BLaER1 treated with 17β-estradiol and CSF1 and Interleukin-3, amounts not matched to agents 10 nM and 100 nM (cell line): ENCODE measurements around the gene SLC45A2.

Experiments used
- H3K27ac ChIP-seq, 11 experiments: shearing (Covaris generic); formaldehyde crosslinking; 2 replicates each; pipeline ENCODE4 v1.8.1; 2022
- H3K27me3 ChIP-seq, 11 experiments: shearing (Covaris generic); formaldehyde crosslinking; 2 replicates each; pipeline ENCODE4 v1.8.1; 2022
- H3K36me3 ChIP-seq, 11 experiments: shearing (Covaris generic); formaldehyde crosslinking; 2 replicates each; pipeline ENCODE4 v1.8.1; 2022
- H3K4me1 ChIP-seq, 10 experiments: shearing (Covaris generic); formaldehyde crosslinking; 2 replicates each; pipeline ENCODE4 v1.8.1; 2022
- H3K4me2 ChIP-seq, 11 experiments: shearing (Covaris generic); formaldehyde crosslinking; 2 replicates each; pipeline ENCODE4 v1.8.1; 2022
- H3K4me3 ChIP-seq, 10 experiments: shearing (Covaris generic); formaldehyde crosslinking; 2 replicates each; pipeline ENCODE4 v1.8.1; 2022
- H3K9ac ChIP-seq, 11 experiments: shearing (Covaris generic); formaldehyde crosslinking; 2 replicates each; pipeline ENCODE4 v1.8.1; 2022
- H3K9me3 ChIP-seq, 11 experiments: shearing (Covaris generic); formaldehyde crosslinking; replicated peaks in 1 of 11; 2 replicates each; pipeline ENCODE4 v1.8.1; 2022
- H4K20me1 ChIP-seq, 11 experiments: shearing (Covaris generic); formaldehyde crosslinking; 2 replicates each; pipeline ENCODE4 v1.8.1; 2022
- Cebpa-rat ChIP-seq, 11 experiments: shearing (Covaris generic); IDR thresholded peaks; 2 replicates each; pipeline ENCODE4 v1.8.1; 2022

The SLC45A2 gene

DNA sequence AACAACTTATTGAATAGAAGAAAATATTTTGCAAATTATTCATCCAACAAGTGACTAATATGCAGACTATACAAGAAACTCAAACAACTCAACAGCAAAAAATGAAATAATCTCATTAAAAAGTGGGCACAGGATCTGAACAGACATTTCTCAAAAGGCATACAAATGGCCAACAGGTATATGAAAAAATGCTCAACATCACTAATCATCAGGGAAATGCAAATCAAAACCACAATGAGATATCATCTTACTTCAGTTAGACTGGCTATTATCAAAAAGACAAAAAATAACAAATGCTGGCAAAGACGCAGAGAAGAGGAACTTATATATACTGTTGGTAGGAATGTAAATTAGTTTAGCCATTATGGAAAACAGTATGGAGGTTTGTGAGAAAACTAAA lies 25.1 kb upstream of the SLC45A2 start:
- H3K27ac ChIP-seq = peak overlapping the region in 1 of 11 experiments; percentile 78; a peak in 3 of 22 replicates
- H4K20me1 ChIP-seq = no peaks in the 10 kb centered on the region
- H3K4me3 ChIP-seq = peak overlapping the region in 1 of 10 experiments; percentile 70; a peak in 1 of 20 replicates
- H3K36me3 ChIP-seq = peaks cover 0 to 11% (median 4%) of the 10 kb centered on the region in 11 experiments; a peak in 6 of 22 replicates
- no peaks in the 10 kb centered on the region for H3K27me3 ChIP-seq
- no peaks in the 10 kb centered on the region for H3K9me3 ChIP-seq
- H3K4me1 ChIP-seq = peaks cover 15 to 32% (median 24%) of the 10 kb centered on the region in 10 experiments
- no peak overlapping the region; a peak in 1 of 22 replicates for H3K9ac ChIP-seq
- no peak for TF ChIP-seq Cebpa-rat (IDR thresholded peaks at IDR 0.05)
- peak overlapping the region in 10 of 11 experiments; percentile 67 to 92 (median 84); a peak in 15 of 22 replicates for H3K4me2 ChIP-seq

DNA sequence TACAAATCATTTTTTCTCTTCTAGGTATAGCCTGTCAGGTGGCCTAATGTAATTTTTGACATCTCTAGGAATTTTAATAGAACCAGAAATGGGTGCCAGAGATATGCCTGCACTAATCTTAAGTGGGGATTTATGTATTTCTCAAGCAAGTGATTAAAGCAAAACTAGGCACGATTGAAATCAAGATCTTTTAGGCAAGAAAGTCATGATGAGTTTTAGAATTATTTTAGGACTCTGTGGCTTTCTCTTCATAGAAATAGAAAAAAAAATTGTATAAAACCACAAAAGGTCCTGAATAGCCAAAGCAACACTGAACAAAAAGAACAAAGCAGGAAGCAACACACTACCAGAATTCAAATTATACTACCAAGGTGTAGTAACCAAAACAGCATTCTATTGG lies 24.3 kb upstream of the SLC45A2 start:
- Histone ChIP-seq H3K36me3 (peaks cover 2 to 19% (median 11%) of the 10 kb centered on the region in 11 experiments; a peak in 19 of 22 replicates), H3K4me3 (peak overlapping the region; percentile 63 to 82 (median 71))
- TF ChIP-seq Cebpa-rat (IDR thresholded peaks at IDR 0.05) = no peak

DNA sequence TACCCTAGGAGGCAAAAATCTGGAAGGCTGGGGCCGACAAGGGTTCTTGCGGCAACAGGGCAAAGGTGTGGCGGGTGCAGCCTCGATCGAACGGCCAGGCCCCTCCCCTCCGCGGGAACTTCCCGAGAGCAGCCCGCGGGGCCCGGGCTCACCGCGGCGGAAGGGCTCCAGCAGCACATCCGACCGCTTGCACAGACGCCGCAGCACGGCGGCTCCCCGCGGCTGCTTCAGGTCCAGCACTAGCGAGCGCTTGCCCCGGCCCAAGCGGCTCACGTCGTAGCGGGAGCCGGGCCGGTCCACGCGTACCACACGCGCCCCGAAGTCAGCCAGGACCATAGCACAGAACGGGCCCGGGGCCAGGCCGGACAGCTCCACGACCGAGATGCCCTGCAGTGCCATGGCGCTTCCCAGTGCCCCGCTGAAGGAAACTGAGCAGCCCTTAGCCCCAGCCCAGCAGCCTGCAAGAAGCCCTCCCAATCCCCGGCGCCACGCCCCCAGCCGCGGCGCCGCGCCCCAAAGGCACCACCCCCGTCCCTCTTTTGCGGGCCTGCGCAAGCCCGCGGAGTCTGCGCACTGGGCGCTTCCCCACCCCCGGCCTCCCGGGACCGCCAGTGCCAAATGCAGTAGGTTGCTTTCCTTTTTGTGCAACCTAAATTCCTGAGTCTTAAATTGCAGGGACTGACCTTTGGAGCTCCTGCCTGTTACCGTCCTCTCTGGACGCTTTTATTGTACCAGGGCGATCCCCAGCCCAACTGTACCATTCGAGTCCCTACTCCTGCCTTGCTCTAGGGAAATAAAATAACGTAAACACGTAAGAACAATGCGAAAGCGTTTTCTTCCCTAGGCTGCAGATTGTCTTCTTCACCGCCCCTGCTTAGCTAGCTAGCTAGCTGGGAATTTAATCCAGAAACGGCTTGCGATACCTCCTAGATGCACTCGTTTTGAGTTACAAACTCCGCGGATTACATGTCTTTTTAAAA lies 23.4 kb upstream of the SLC45A2 start, which contains the start of gene AMACR:
TSS of gene AMACR (minus strand) at position 430 of the 980 bp plus-strand sequence. CDS start at position 399, 31 bp downstream.
- peak within 1 kb of the TSS; percentile 81 to 96 (median 92) for H3K4me2 ChIP-seq
- H3K9ac ChIP-seq = peak within 1 kb of the TSS; percentile 74 to 90 (median 87)
- peaks cover 11 to 28% (median 19%) of the 10 kb centered on the region in 11 experiments for H3K36me3 ChIP-seq
- TF ChIP-seq Cebpa-rat (IDR thresholded peaks at IDR 0.05) = 0 out of 22 replicates have a peak, but pooled peaks of 2 of the 11 experiments have one; percentile 38 to 39
- H4K20me1 ChIP-seq = no peaks in the 10 kb centered on the region
- H3K27me3 ChIP-seq = no peaks in the 10 kb centered on the region
- H3K4me3 ChIP-seq = peak within 1 kb of the TSS; percentile 63 to 82 (median 71)
- H3K9me3 ChIP-seq = no peaks in the 10 kb centered on the region
- peaks cover 15 to 32% (median 24%) of the 10 kb centered on the region in 10 experiments for H3K4me1 ChIP-seq
- H3K27ac ChIP-seq = peak within 1 kb of the TSS; percentile 78 to 93 (median 85)

More for the DNA sequence above, 24.3 kb upstream of the SLC45A2 start:
- Histone ChIP-seq H3K9ac (peak overlapping the region; percentile 74 to 90 (median 87)), H3K27me3 (no peaks in the 10 kb centered on the region), H3K9me3 (no peaks in the 10 kb centered on the region), H3K27ac (peak overlapping the region; percentile 78 to 93 (median 85)), H3K4me2 (peak overlapping the region; percentile 65 to 92 (median 84)), H4K20me1 (no peaks in the 10 kb centered on the region), H3K4me1 (peaks cover 15 to 32% (median 24%) of the 10 kb centered on the region in 10 experiments)

DNA sequence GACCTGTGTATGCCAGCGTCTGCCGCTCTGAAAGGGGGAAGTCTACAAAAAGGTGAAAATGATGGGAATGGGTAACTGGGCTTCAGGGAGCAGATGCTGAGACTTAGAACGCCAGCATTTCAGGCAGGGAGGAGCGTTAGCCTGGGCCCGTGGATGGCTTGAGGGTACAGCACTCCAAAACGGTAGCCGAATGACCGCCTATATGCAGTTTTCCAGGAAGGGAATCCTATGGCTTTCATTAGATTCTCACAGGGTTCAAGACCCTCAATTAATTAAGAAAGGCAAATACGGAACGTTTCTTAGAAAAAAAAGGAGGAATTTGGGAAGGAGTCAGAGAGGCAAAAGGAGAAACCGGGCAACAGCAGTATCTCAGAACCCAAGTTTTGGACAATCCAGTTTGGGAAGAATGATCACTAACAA lies 22.7 kb upstream of the SLC45A2 start:
- Histone ChIP-seq H3K9ac (peak overlapping the region; percentile 74 to 90 (median 87)), H3K27ac (peak overlapping the region; percentile 30 to 93 (median 85)), H3K9me3 (no peaks in the 10 kb centered on the region), H3K4me1 (peaks cover 15 to 32% (median 24%) of the 10 kb centered on the region in 10 experiments), H3K4me3 (peak overlapping the region; percentile 63 to 82 (median 71)), H3K27me3 (no peaks in the 10 kb centered on the region), H4K20me1 (no peaks in the 10 kb centered on the region), H3K4me2 (peak overlapping the region; percentile 81 to 96 (median 92)), H3K36me3 (peaks cover 12 to 35% (median 26%) of the 10 kb centered on the region in 11 experiments)
- TF ChIP-seq Cebpa-rat (IDR thresholded peaks at IDR 0.05) = no peak

DNA sequence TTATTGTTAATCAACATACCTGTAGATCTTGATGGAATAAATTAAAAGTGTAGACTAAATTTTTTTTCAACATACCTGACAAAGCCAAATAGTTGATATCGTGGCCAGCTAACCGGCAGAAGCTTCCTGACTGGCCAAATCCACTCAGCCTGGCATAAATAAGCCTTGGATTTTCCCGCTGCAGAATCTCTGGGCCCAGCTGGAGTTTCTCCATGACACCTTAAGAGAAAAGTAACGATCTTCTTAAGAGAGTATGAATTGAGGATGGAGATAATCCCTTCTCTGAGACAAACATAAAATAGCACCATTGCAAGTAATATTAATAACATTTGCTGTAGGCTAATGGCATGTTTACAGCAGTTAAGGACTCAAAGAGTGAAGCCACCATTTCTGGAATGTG lies 21.2 kb upstream of the SLC45A2 start:
- H3K36me3 ChIP-seq = peaks cover 12 to 36% (median 26%) of the 10 kb centered on the region in 11 experiments
- H3K27ac ChIP-seq = no peak overlapping the region
- peaks cover 15 to 32% (median 24%) of the 10 kb centered on the region in 10 experiments for H3K4me1 ChIP-seq
- no peak overlapping the region for H3K9ac ChIP-seq
- H3K4me2 ChIP-seq = no peak overlapping the region
- H4K20me1 ChIP-seq = no peaks in the 10 kb centered on the region
- no peak overlapping the region for H3K4me3 ChIP-seq
- H3K27me3 ChIP-seq = no peaks in the 10 kb centered on the region
- H3K9me3 ChIP-seq = no peaks in the 10 kb centered on the region
- TF ChIP-seq Cebpa-rat (IDR thresholded peaks at IDR 0.05) = no peak

DNA sequence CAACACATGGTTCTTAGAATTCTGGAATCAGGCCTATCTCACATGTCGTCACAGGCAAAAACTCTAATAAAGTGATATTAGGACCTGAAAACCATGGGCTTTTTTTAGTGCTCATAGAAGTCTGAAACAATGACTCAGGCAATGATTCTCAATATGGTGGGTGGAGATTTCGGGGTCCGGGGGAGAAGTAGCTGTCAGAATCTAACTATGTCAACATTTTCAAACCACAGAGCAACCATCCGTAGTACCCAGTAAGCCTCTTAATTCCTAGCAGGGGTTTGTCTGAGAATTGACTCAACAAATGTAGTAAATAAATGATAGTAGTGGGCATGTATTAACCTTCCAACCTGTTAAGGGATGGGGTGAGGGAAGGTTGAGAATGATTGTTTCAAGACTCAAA lies 20.7 kb upstream of the SLC45A2 start:
- Histone ChIP-seq H4K20me1 (no peaks in the 10 kb centered on the region), H3K27me3 (no peaks in the 10 kb centered on the region), H3K36me3 (peaks cover 12 to 37% (median 28%) of the 10 kb centered on the region in 11 experiments), H3K4me1 (peaks cover 15 to 30% (median 24%) of the 10 kb centered on the region in 10 experiments), H3K4me2 (no peak overlapping the region), H3K9me3 (no peaks in the 10 kb centered on the region), H3K27ac (no peak overlapping the region), H3K4me3 (no peak overlapping the region), H3K9ac (no peak overlapping the region)
- no peak for TF ChIP-seq Cebpa-rat (IDR thresholded peaks at IDR 0.05)

DNA sequence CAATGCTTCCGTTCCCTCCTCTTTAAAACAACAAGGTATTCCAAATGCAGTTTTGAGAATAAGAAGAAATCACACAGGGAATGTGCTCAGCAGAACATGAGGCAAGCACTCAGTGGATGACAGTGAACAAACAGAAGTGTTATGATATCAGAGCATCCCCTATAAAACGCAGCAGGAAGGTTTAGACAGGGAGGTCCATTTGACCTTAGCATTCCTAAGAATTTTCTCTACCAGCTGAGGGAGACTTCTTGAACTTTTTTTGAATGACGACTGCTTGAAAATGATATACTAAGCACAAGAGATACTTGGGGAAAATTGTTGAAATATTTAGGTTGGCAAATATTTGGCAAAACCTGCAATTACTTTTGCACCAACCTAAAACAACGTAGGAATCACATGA lies 19.4 kb upstream of the SLC45A2 start:
- H3K4me3 ChIP-seq = no peak overlapping the region
- no peak for TF ChIP-seq Cebpa-rat (IDR thresholded peaks at IDR 0.05)

DNA sequence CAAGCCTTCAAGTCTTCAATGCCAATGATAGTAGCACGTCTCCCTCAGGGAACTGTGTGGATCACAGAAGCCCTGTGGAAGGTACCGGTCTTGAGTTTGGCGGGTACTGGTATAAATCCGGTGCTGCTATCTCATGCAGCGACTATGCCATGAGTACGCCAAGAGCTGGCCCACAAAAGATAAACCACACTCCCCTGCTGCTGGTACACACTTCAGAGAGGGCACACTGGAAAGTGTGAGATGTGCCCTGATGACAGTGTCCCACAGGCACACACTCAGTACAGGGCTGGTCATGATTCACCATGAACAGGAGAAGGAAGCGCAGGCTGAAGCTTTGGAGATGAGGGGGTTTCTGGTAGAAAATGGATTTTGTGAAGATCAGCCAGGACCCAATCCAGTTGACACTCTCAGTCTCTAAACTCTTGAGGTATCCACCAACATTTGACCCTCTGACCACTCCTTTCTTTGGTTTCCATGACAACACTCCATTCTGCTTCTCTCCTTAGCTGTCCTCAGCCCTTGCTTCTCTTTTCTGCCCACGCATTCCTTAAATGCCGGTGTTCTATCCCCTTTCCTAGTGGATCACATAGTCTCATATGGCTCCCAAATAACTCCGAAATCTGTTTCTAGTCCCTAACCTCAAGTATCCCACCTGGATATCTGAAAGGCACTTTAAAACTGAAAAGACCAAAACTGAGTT lies 18.3 kb upstream of the SLC45A2 start:
- Histone ChIP-seq H3K4me3 (no peak overlapping the region), H4K20me1 (no peaks in the 10 kb centered on the region), H3K27ac (no peak overlapping the region)

More for the DNA sequence above, 19.4 kb upstream of the SLC45A2 start:
- Histone ChIP-seq H3K9me3 (no peaks in the 10 kb centered on the region), H3K9ac (no peak overlapping the region), H3K36me3 (peaks cover 12 to 37% (median 29%) of the 10 kb centered on the region in 11 experiments), H3K4me2 (no peak overlapping the region), H3K4me1 (peaks cover 8 to 17% (median 15%) of the 10 kb centered on the region in 10 experiments), H4K20me1 (no peaks in the 10 kb centered on the region), H3K27ac (no peak overlapping the region), H3K27me3 (no peaks in the 10 kb centered on the region)

More for the DNA sequence above, 18.3 kb upstream of the SLC45A2 start:
- peaks cover 18 to 46% (median 32%) of the 10 kb centered on the region in 11 experiments for H3K36me3 ChIP-seq
- no peak overlapping the region for H3K4me2 ChIP-seq
- no peak for TF ChIP-seq Cebpa-rat (IDR thresholded peaks at IDR 0.05)
- H3K27me3 ChIP-seq = no peaks in the 10 kb centered on the region
- no peak overlapping the region for H3K9ac ChIP-seq
- no peaks in the 10 kb centered on the region for H3K9me3 ChIP-seq
- H3K4me1 ChIP-seq = peaks cover 7 to 15% (median 11%) of the 10 kb centered on the region in 10 experiments
